Posterior vena cava (tissue), 2 donors: Measurements from ENCODE around the gene CAMK2G. TPM values are rescaled to one million over a fixed set of nuclear protein-coding genes. Genes with fewer than 3 reads are reported as not detected.
"Not testable (repeated sequence)": the region's sequence is repeated elsewhere in the genome, so short reads cannot be mapped to it uniquely, and the experiment has no call there.

Experiments used
- DNase-seq: peaks from one replicate; pipeline ENCODE4 v3.0.0-alpha.2; 2020; ENCODE audit warnings: low spot score
- intact Hi-C, 2 donors: fragments of 100-400 bp; cut with DNase I; formaldehyde crosslinking; loops; one replicate each; pipeline versions ENCODE4 v1.14.1 to v1.14.2; 2022 to 2023
- total RNA-seq, 2 donors: library from RNA; stranded (reverse); fragmentation: NEBNext Ultra II Directional; extraction: Animal tissue kit (Norgen Biotek cat#: 25700); gene quantifications; one replicate each; pipeline ENCODE4 v1.2.1, GENCODE V29; 2021
- donor health status: DM: yes; HTN: yes; CAD: no.
- donor health status: DM: yes; HTN: yes; CAD: no.

CAMK2G gene
- total RNA-seq, 2 donors from 2014 or later, result 70.1 to 78.8 TPM

DNA sequence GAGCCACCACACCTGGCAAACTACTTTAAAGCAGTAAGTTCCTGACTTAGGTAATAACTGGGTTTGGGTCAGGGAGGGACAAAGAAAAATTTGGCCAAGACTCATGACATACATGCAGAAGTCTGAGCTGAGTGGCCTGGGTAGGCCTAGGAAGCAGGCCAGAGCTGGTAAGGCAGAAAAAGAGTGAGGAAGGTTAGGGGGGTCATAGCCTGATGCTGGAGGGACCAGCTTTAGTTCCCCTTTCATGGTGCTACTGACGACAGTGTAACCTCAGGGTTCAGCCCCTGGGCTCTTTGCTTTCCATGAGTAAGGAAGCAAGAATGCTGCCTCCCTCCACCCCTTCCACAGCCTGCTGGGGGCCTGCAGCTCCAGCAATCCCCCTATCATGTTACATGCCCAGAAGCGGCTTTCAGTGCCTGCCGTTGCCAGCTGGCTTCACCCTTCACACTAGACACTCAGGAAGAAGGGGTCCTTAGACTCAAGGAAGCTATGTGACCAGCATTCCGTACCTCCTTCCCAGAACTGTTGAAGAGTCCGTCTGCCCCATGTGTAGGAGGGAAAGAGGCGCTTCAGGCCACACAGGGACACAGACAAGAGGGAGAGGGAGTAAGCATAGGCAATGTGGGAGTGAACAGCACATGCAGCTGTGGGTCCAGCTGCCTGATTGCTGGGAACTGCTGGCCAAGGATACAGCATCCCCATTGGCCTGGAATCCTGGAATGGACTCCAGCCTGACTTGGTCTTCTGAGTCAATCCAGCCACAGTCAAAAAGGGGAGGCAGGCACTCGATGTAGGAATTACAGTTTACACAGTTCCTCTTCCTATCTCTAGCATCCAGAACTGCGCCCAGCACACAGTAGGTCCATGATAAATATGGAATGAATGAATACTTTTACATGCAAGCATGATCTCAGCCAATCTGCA, 32.4 kb upstream of the CAMK2G start:
- intact Hi-C loops, result loop anchor here in 1 of 2 donors (5.0 kb wide), 1 partner anchor 1844 kb away; no protein-coding TSS in a partner anchor
- peak; percentile 94 for DNase-seq

GRCh38 chr10:73905256-73906020, 31.1 kb upstream of the CAMK2G start:
- DNase-seq, result no peak
- intact Hi-C loops, result loop anchor here in 1 of 2 donors (5.0 kb wide), 1 partner anchor 1843 kb away; no protein-coding TSS in a partner anchor

GRCh38 chr10:73902351-73902750, 28.0 kb upstream of the CAMK2G start:
- DNase-seq, result no peak
- intact Hi-C loops, result no loop called here

- no peak for DNase-seq
- intact Hi-C loops, result no loop called here
Measured at GRCh38 chr10:73901261-73901660, 26.9 kb upstream of the CAMK2G start.

DNA sequence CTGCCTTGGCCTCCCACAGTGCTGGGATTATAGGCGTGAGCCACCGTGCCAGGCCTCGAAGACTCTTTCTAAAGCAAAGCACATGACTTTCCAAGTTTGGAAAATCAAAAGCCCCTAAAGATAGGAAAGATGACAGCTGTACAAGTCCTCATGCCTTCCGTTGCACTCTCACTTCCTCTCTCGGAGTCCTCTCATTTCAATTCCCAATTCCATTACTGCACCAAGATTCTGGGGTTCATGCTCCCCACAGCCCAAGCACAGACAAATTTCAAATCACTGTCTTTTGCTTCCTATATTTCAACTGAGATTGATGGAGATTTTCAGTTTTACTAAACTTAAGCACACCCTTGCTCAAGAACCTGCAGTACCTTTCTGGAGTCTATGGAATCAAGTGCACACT, 25.7 kb upstream of the CAMK2G start:
- intact Hi-C loops, result no loop called here
- DNase-seq, result no peak

DNA sequence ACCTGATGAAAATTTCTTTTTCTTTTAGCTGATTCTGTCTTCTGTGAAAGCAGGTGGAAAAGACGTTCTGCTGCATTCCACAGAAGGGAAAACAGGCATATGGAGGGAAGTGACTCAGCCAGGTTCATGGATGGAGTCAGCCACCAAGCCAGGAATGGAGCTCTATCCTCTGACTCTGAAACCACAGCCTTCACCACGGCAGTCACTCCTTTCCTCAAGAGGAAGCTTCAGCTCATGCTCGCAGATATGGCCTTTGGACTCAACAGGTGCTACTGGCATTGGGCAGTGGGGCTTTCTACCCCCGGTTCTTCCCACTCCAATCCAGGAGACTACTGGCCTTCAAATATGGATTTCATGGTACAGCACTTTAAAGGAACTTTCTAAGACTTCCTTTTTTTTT, 25.1 kb upstream of the CAMK2G start:
- intact Hi-C loops, result no loop called here
- no peak for DNase-seq

DNA sequence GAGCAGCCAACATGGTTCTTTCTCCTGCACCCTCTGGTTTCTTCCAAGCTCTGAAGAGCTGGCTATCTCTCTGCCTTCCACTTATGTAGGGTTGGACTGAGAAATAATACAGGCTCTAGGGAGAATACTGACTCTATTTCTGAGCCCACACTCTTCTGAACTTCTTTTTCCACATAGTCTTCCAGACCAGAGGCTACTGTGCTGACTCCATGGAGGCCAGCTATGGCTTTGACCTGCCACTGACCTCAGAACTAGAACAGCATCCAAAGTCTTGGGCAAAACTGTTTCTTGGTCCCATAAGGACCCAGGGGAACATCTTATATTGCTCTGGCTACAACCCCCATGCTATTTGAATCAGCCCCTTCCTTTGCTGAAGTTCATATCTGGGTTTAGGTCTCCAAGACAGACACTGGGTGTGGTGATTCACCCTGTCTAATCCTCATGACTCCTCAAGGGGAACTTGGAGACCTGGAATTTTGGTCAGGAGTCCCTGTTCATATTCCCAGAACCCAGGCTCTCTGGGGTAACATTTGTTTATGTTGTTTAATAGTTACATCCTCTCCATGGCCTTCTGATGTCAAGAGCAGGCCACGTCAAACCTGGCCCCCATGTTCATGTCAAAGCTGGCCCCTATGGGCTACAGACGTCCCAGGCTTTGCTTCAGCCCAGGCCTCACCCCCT, 24.5 kb upstream of the CAMK2G start:
- intact Hi-C loops, result no loop called here
- DNase-seq, result no peak

DNA sequence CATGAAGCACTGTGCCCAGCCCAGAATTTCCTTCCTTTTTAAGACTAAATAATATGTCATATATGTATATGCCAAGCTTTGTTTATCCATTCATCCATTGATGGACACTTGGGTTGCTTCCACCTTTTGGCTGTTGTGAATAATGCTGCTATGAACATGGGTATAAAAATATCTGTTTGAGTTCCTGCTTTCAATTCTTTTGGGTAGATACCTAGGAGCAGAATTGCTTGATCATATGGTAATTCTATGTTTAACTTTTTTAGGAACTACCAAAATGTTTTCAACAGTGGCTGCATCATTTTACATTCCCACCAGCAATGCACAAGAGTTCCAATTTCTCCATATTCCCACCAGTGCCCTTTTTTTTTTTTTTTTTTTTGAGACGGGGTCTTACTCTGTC, 23.3 kb upstream of the CAMK2G start:
- intact Hi-C loops, result no loop called here
- DNase-seq, result no peak

DNA sequence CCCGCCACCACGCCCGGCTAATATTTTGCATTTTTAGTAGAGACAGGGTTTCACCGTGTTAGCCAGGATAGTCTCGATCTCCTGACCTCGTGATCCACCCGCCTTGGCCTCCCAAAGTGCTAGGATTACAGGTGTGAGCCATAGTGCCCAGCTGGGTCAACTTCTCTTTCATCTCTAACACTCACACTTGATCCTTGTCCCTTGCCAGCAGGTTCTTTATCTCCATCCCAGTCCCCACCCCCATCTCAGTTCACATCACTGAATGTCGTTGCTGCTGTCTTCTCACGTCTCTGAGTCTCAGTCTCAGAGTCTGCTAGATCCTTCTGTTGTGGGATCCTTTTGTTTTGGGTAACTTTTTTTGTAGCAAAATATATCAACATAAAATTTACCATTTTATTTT, 21.0 kb upstream of the CAMK2G start:
- DNase-seq, intact Hi-C loops: not testable (repeated sequence)

DNA sequence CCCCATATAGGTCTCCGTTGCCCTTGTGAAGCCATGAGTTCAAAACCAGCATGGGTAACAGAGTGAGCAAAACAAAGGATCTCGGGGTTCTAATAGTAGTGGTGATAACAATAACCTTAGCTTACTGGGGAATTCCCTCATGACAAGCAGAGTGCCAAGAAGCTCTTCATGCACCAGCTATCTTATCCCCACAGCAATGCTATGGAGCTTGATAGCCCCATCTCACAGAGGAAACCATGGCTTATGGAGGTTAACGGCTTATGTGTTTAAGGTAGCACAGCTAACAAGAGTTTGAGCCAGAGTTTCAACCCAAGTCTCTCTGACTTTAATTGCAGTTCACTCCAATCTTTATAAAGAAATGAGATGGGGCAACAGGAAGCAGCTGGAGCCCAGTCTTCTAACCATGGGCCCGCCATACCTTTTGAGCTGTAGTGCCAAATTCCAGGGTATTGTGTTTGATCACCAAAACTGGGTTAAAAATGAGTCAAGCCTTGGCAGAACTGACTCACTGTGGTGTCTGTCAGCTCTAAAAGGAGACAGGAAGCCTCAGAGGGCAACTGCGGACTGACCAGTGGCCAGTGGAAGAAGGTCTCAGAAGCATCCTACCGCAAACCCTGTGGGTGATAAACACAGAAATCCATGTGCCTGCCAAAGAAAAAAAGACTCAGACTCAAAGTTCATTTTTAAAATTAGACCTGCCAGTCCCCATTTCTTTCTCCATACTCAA, 20.1 kb upstream of the CAMK2G start:
- DNase-seq, result no peak
- intact Hi-C loops, result no loop called here

- intact Hi-C loops, result no loop called here
Measured at GRCh38 chr10:73893426-73893825, 19.1 kb upstream of the CAMK2G start.

DNA sequence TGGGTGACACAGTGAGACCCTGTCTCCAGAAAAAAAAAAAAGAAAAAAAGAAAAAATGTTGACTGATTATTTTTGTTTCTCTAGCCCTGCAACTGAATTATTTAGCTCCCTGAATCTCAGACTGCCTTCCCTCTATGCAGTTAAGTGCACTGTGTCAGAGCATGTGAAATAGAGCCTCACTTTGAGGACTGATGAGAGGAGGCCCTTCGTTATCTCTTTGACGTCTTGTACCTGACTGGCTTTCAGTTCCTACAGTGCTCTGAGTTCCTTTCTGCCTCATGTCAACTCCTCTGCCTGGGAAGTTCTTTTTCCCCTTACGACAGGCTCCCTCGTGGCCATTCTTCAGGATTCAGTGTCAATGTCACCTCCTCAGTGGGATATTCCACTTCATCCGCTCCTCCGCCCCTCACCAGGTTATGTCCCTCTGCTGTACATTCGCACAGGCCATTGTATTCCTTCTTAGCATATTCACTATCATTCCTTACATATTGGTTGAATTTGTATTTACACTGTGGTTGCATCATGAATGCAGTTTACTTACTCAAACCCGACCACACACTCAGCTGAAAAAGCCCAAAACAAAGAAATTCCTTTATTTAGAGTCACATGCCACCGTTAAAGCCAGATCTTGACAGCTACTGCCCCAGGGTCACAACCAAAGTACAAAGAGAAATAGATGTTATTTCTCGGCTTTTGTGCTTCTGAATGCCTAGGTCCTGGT, 18.1 kb upstream of the CAMK2G start:
- intact Hi-C loops, result no loop called here
- DNase-seq, result no peak

More at GRCh38 chr10:73893426-73893825, 19.1 kb upstream of the CAMK2G start:
- DNase-seq, result no peak

DNA sequence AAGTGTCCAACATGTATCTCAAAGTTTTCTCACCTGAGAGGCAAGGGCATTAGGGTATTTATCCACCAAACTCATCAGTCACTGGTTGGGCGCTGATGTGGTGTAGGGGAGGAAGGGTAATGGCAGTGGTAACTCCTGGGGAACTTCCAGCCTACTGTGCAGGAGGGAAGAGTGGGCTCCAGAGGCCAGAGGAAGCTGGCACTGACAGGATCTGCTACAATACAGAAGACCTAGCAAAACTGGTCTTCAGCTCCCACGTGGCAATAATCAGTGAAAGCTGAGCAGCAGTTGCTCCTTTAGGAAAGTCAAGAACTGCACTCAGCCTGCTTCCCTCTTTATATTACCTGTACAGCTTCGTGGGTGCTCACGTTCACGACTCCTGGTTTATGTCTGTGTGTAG, 17.2 kb upstream of the CAMK2G start:
- DNase-seq, result no peak
- intact Hi-C loops, result no loop called here

GRCh38 chr10:73890830-73891229, 16.5 kb upstream of the CAMK2G start:
- DNase-seq, intact Hi-C loops: not testable (repeated sequence)

DNA sequence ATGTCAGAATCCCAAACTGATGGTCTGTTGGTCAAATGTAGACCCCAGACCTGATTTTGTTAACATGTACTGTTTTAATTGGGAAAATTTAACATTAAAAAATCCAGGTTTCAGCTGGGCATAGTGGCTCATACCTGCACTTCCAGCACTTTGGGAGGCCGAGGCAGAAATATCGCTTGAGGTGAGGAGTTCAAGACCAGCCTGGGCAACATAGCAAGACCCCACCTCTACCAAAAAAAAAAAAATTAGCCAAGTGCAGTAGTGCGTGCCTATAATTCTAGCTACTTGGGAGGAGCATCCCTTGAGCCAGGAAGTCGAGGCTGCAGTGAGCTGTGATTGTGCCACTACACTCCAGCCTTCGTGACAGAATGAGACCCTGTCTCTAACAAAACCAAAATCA, 15.9 kb upstream of the CAMK2G start:
- intact Hi-C loops, result no loop called here

GRCh38 chr10:73889416-73889815, 15.1 kb upstream of the CAMK2G start:
- not testable (repeated sequence) for DNase-seq
- intact Hi-C loops, result loop anchor here (5.0 to 10.0 kb wide), 3 partner anchors 53 to 205 kb away; no protein-coding TSS in a partner anchor

More for the DNA sequence above, 15.9 kb upstream of the CAMK2G start:
- DNase-seq, result no peak

DNA sequence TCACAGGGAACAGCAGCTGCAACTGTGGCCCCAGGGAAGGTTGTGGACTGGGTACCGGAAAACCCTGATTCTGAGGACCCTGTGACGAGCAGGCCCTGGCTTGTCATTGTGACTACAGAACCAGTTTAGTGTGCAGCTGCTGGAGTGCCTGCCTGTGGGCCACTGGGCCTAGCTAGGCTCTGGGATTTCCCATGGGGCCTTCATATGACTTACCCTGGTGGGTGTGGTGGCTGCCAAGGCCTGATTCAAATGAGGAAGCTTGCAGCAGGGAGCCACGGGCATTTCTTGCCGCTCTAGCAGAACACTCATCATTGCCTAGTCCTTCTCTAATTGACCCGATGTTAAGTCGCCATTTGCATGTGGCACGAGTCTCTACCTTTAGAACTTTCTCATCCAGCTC, 14.7 kb upstream of the CAMK2G start:
- intact Hi-C loops, result loop anchor here (5.0 to 10.0 kb wide), 3 partner anchors 53 to 206 kb away; no protein-coding TSS in a partner anchor
- DNase-seq, result peak; percentile 89

- intact Hi-C loops, result loop anchor here (5.0 to 10.0 kb wide), 3 partner anchors 54 to 206 kb away; no protein-coding TSS in a partner anchor
- DNase-seq, result no peak
Measured at GRCh38 chr10:73888514-73888913, 14.2 kb upstream of the CAMK2G start.
